HG02840 (cell line): ENCODE measurements around the gene USP47.
A peak's percentile ranks its signal among the peaks of the same experiment; 100 is the strongest.

Experiments
- ATAC-seq: cut with Tn5 transposase; IDR thresholded peaks from one replicate; pipeline ENCODE4 v1.9.1; 2021; ENCODE audit warnings: mild to moderate bottlenecking, moderate library complexity, moderate number of reproducible peaks; ENCODE audit not compliant: unreplicated experiment, low FRiP score

Gene USP47

DNA sequence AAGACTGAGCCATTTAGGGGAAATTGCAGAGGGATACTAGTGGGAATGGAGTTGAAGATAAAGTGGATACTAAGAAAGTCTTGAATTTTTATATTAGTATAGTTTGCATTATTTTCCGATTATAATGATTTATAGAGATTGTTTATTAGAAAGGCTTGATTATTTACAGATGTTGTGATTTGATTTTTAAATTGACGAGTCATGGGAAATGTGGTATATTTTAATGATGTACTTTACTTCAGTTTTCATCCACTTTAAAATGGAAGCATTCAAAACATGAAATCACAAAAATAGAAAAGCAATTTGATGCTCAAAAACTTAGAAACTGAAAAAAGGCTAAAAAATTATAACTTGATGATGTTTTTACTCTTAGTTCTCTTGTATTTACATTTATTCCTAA lies 21.2 kb downstream of the USP47 start:
- no peak for ATAC-seq

- no peak for ATAC-seq
Observed at GRCh38 chr11:11864332-11864731, 22.6 kb downstream of the USP47 start.

GRCh38 chr11:11864803-11865202 lies 23.0 kb downstream of the USP47 start:
- ATAC-seq: no peak

- ATAC-seq: no peak
Observed at GRCh38 chr11:11865449-11865848, 23.7 kb downstream of the USP47 start.

DNA sequence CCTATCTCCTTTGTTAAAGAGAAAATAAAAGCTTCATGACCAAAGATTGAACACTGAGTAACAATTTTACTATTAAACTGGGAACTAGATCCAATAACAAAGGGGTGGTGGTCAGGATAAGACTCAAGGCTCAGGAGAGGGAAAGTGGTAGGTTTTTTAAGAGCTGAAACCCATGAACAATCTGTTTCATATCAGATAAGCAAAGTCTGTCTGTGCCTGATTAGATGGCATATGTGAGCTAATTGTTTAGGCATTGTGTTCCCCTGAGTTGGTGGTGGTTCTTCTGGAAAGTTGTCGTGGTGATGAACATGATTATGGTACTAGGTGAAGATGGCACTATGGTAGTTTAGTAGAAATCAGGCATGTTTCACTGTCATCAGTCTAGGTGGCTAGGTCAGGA lies 24.4 kb downstream of the USP47 start:
- ATAC-seq: no peak

DNA sequence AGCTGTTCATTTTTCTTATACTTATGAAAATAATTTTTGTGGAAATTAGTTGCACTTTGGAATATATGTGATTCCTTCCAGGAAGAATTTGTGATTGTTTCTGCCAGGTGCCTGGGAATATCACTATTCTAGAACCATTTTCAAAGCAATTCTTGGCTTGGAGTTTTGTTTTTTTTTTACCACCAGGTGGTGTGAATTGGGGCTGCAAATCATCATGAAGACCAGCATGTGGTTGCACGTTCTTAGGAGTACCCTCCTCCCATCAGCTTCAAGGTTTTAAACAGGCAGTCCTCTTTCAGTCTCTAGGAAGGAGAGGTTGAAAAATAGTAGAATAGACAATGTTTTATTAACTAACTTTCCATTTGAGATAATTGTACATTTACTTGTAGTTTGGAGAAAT lies 25.9 kb downstream of the USP47 start:
- no peak for ATAC-seq

GRCh38 chr11:11871991-11872401 lies 30.2 kb downstream of the USP47 start:
- no peak for ATAC-seq

- ATAC-seq: no peak
Observed at GRCh38 chr11:11876458-11876857, 34.7 kb downstream of the USP47 start.

GRCh38 chr11:11880179-11880578 lies 38.4 kb downstream of the USP47 start:
- no peak for ATAC-seq

DNA sequence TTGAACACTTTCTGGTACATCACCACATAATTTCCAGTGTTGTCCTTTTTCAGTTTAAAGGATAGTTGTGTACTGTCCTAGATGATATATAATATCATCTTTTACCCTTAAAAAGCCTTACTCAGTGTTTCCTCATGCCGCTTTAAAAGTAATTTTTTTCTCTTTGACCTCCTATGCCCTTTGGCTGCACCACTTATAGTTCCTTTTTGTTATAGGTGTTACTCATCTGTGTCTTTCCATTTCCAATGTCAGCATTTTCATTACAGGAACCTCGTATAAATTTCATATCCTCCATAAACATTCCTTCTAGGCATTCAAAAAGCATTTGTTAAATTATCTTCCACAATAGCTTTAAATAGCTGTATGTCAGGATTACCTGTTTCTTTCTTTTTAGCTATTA lies 40.8 kb downstream of the USP47 start:
- no peak for ATAC-seq

GRCh38 chr11:11884351-11884750 lies 42.6 kb downstream of the USP47 start:
- no peak for ATAC-seq

DNA sequence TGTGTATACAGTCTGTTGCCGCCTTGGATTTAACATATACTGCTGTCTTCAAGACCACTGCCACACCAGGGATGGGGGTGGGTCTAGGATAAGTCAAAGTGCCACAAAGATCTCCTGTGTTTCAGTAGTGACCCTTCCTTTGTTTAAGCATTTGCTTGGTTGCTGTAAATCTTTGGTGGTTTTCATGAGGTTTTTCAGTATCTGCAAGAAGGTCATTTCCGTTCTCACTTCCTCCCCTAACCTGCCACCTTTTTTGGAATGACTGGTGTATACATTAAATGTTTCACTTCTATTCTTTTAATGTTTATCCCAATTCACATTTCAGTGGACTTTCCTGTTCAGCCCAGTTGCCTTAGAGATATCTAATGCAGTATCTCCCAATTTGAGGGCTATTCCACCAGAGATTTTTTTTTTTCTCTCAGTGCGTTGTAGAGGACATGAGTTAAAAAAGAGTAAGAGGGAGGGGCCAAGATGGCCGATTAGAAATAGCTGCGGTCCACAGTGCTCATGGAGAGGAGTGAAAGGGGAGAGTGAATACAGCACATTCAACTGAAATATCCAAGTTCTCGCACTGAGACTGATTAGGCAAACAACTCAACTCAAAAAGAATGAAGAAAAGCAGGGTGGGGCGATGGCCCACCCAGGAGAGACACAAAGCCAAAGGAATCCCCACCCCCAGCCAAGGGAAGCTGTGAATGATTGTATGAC lies 43.2 kb downstream of the USP47 start:
- ATAC-seq: peak; percentile 82

DNA sequence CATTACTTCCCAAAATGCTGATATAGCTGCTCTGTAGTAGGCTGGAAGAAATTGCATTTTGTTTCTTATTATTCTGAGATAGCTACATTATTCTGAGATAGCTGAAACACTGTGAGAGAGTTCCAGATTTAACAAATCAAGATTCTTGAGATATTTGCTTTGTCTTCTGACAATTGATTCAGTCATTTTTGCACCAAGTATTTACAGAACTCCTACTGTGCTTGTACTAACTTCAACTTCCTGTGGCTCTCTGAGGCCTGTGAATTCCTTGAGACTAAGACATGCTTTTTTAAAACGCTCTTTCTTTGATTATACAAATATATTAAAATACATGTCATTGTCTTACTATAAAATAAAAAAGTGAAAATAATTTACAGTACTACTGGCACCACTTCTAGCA lies 52.7 kb downstream of the USP47 start:
- no peak for ATAC-seq

- no peak for ATAC-seq
Observed at GRCh38 chr11:11895672-11896071, 53.9 kb downstream of the USP47 start.

- no peak for ATAC-seq
Observed at GRCh38 chr11:11898648-11899047, 56.9 kb downstream of the USP47 start.

DNA sequence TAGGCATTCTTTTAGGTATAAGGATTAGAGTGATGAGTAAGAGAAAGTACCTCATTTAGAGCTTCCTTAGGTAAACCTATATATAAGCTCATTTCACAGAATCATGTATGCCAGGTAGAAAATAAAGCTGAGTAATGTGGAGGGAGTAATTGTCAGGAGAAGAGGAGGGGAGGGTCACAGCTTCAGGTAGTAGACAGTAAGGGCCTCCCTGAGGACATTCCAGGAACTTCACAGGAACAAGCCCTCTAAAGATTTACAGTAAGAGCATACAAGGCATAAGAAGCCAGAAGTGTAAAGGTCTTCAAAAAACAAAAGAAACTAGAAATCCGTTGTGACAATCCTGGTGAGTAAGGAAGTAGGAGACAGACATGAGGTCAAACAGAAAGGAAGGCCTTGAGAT lies 57.6 kb downstream of the USP47 start:
- no peak for ATAC-seq

- ATAC-seq: no peak
Observed at GRCh38 chr11:11901929-11902328, 60.2 kb downstream of the USP47 start.

DNA sequence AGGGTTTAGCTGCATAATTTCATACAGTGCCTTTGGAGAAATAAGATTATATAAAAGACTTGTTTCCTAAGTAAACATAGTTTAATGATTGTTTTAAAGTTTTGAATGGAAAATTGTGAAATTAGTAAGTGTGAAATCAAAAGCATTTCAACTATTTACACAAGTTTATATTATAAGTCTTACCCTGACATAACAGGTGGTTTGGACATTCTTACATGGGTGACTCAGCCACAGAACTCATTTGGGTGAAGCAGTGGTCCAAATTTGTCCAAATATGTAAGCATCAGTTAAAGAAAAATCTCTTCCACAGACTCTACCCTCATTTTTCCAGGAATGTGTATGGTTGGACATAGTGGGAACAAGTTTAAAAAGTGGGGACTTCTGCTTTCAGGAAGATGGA lies 68.0 kb downstream of the USP47 start:
- ATAC-seq: no peak

DNA sequence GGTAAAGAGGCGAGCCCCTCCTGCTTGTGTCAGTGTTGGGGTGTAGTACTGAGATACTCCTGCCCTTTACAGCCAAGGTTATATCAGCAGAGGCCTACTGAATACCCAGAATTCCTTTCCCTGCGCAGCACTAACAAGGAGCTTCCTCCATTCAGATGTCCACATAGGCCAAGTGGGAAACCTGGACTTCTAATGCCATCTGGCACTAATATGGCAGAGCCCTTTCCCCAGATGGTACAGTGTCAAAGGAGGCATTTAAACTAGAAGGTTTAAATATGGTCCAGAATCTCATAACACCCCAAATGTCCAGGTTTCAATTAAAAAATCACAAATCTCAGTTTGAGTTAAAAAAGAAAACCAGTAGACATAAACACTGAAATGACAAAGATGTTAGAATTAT lies 68.8 kb downstream of the USP47 start:
- ATAC-seq: no peak

DNA sequence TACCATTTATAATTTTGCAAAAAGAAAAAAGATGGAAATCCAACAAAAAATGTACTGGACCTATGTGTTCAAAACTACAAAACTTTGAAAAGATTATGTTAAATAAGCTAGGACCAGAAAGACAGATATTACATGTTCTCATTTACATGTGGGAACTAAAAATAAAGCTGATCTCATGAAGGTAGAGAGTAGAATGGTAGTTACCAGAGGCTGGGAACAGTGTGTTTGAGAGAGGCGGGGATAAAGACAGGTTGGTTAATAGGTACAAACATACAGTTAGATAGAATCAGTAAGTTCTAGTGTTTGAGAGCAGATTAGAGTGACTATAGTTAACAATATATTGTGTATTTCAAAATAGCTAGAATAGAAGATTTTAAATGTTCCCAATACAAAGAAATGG lies 71.6 kb downstream of the USP47 start:
- ATAC-seq: no peak

GRCh38 chr11:11915625-11916024 lies 73.9 kb downstream of the USP47 start:
- no peak for ATAC-seq

- no peak for ATAC-seq
Observed at GRCh38 chr11:11916981-11917399, 75.2 kb downstream of the USP47 start.

DNA sequence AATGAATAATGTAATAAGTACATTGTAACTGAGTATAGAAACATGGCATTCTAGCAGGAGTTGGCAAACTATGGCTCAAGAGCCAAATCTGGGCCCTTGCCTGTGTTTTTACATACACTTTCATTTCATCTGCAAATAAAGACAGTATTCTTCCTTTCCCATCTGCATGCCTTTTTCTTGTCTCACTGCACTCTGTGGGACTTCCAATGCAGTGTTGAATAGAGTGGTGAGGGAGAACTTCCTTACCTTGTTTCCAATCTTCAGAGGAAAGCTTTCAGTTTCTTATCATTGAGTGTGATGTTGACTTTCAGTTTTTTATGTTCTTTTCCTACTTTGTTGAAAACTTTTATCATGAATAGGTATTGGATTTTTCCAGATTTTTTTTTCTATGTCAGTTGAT lies 82.1 kb downstream of the USP47 start:
- ATAC-seq: no peak
